Cardiac fibroblast (primary cell): ENCODE results near the gene WDR12.
A peak's percentile ranks its signal among the peaks of the same experiment; 100 is the strongest.
"Not testable (repeated sequence)": the region's sequence is repeated elsewhere in the genome, so short reads cannot be mapped to it uniquely, and the experiment has no call there.

Source experiments
- DNase-seq, 2 donors: peaks; one replicate each; pipeline versions ENCODE4 v3.0.0 to v3.0.0-alpha.2; 2010; ENCODE audit warnings: low read depth in 2 of 2
- H3K4me3 ChIP-seq, 2 donors: replicated peaks in 1 of 2; 1 replicate in 1 of 2; 2 replicates in 1 of 2; pipeline ENCODE4 v1.5.1; 2011; ENCODE audit warnings: low read depth in 2 of 2, low read length in 2 of 2, mild to moderate bottlenecking in 2 of 2, moderate library complexity in 1 of 2
- CTCF ChIP-seq: IDR thresholded peaks from one replicate; pipeline ENCODE4 v1.5.1; 2011; ENCODE audit warnings: low read depth, mild to moderate bottlenecking, low read length, inconsistent platforms

The WDR12 gene

GRCh38 chr2:202858601-202859000, 52.9 kb downstream of the WDR12 start:
- DNase-seq, result no peak
- TF ChIP-seq CTCF, result no peak
- H3K4me3 ChIP-seq, result no peak overlapping the region

GRCh38 chr2:202849343-202849742, 62.1 kb downstream of the WDR12 start:
- not testable (repeated sequence) for DNase-seq, H3K4me3 ChIP-seq

GRCh38 chr2:202848813-202849212, 62.7 kb downstream of the WDR12 start:
- peak; percentile 29 to 34 for DNase-seq
- H3K4me3 ChIP-seq, result no peak overlapping the region
- TF ChIP-seq CTCF, result no peak

- no peak overlapping the region for H3K4me3 ChIP-seq
- no peak for DNase-seq
- TF ChIP-seq CTCF, result no peak
Measured at GRCh38 chr2:202847693-202848524, 63.6 kb downstream of the WDR12 start.

GRCh38 chr2:202844656-202845055, 66.8 kb downstream of the WDR12 start:
- DNase-seq, result no peak
- H3K4me3 ChIP-seq, result no peak overlapping the region
- TF ChIP-seq CTCF, result no peak

GRCh38 chr2:202842690-202843089, 68.8 kb downstream of the WDR12 start:
- no peak for DNase-seq
- no peak for TF ChIP-seq CTCF
- H3K4me3 ChIP-seq, result no peak overlapping the region

- TF ChIP-seq CTCF, result no peak
- no peak overlapping the region for H3K4me3 ChIP-seq
- DNase-seq, result peak in 1 of 2 donors; percentile 20
Measured at GRCh38 chr2:202841090-202841867, 70.2 kb downstream of the WDR12 start.
